Breast epithelium (tissue), 4 donors: Measurements from ENCODE around the gene TMIGD1. TPM values are rescaled to one million over a fixed set of nuclear protein-coding genes. Genes with fewer than 3 reads are reported as not detected.

Experiments used
- DNase-seq, 2 donors: peaks; one replicate each; pipeline ENCODE4 v3.0.0-alpha.2; 2019; ENCODE audit warnings: low spot score in 2 of 2
- H3K27ac ChIP-seq, 2 donors: fragments of 200-600 bp; sonication (generic) in 1 of 2; one replicate each; pipeline ENCODE4 v1.5.1; 2016 to 2019; ENCODE audit warnings: mild to moderate bottlenecking in 1 of 2
- H3K27me3 ChIP-seq, 2 donors: fragments of 200-600 bp; sonication (generic) in 1 of 2; one replicate each; pipeline versions ENCODE4 v1.5.1 to v1.6.0; 2017 to 2019; ENCODE audit warnings: control low read depth in 1 of 2, mild to moderate bottlenecking in 1 of 2
- H3K36me3 ChIP-seq: fragments of 200-600 bp; one replicate; pipeline ENCODE4 v1.5.1; 2019
- H3K4me1 ChIP-seq, 2 donors: fragments of 200-600 bp; sonication (generic); one replicate each; pipeline ENCODE4 v1.5.1; 2016 to 2019; ENCODE audit warnings: control low read depth in 1 of 2
- H3K4me3 ChIP-seq, 3 donors: fragments of 200-600 bp; sonication (generic); 1 replicate in 2 of 3; 2 replicates in 1 of 3; pipeline ENCODE4 v1.5.1; 2016 to 2019; ENCODE audit warnings: mild to moderate bottlenecking in 3 of 3, moderate library complexity in 2 of 3
- H3K9me3 ChIP-seq, 2 donors: fragments of 200-600 bp; sonication (generic) in 1 of 2; one replicate each; pipeline ENCODE4 v1.5.1; 2016 to 2019; ENCODE audit warnings: control low read depth in 1 of 2
- POLR2A ChIP-seq: fragments of 450-650 bp; IDR thresholded peaks from one replicate; pipeline ENCODE4 v1.6.1; 2016; ENCODE audit warnings: antibody characterized with exemption, mild to moderate bottlenecking, moderate library complexity
- POLR2AphosphoS5 ChIP-seq, 3 donors: sonication (generic); formaldehyde crosslinking; IDR thresholded peaks; one replicate each; pipeline ENCODE4 v1.6.1; 2017; ENCODE audit warnings: antibody characterized with exemption in 3 of 3
- intact Hi-C: fragments of 100-400 bp; cut with DNase I; formaldehyde crosslinking; loops from one replicate; pipeline ENCODE4 v1.15.1; 2023; ENCODE audit warnings: low total_unique reads
- total RNA-seq, 3 donors: library from RNA; depleted of rRNA; stranded (reverse); fragments of >200 nt; gene quantifications; one replicate each; pipeline ENCODE4 v1.1.0, GENCODE V29; 2016
- TF ChIP-seq, protein P1 (sequence below), 3 donors: fragments of 450-650 bp; IDR thresholded peaks; one replicate each; pipeline ENCODE4 v1.5.1; 2016 to 2017; ENCODE audit warnings: antibody characterized with exemption in 3 of 3, mild to moderate bottlenecking in 3 of 3, moderate library complexity in 3 of 3

Gene TMIGD1
- total RNA-seq, 3 donors from 2014 or later, result 1.6 TPM; not detected in 2

DNA sequence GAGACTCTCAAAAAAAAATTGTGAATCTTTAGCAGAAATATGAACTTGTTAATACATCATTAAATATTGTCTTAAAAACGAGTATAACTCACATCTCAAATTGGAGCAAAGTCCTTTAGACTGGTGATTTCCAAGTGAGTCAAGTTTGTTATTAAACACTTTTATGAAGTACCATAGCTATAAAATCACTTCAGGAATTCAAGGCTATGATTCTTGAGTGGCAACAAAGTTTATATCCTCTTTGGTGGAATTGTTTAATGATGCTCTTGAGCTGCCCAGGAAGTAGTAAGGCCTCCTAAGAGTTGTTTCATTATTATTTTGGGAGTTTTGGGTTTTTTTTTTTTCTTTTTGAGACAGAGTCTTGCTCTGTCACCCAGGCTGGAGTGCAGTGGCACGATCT lies 25.5 kb downstream of the TMIGD1 start:
- TF ChIP-seq POLR2A, result no peak
- no peak for TF ChIP-seq POLR2AphosphoS5 (IDR thresholded peaks at IDR 0.05)
- TF ChIP-seq, protein P1, sequence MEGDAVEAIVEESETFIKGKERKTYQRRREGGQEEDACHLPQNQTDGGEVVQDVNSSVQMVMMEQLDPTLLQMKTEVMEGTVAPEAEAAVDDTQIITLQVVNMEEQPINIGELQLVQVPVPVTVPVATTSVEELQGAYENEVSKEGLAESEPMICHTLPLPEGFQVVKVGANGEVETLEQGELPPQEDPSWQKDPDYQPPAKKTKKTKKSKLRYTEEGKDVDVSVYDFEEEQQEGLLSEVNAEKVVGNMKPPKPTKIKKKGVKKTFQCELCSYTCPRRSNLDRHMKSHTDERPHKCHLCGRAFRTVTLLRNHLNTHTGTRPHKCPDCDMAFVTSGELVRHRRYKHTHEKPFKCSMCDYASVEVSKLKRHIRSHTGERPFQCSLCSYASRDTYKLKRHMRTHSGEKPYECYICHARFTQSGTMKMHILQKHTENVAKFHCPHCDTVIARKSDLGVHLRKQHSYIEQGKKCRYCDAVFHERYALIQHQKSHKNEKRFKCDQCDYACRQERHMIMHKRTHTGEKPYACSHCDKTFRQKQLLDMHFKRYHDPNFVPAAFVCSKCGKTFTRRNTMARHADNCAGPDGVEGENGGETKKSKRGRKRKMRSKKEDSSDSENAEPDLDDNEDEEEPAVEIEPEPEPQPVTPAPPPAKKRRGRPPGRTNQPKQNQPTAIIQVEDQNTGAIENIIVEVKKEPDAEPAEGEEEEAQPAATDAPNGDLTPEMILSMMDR (IDR thresholded peaks at IDR 0.05), result no peak
- Histone ChIP-seq H3K4me3 (no peak overlapping the region), H3K9me3 (no peaks in the 10 kb centered on the region), H3K36me3 (no peaks in the 10 kb centered on the region), H3K27me3 (no peaks in the 10 kb centered on the region), H3K27ac (no peak overlapping the region), H3K4me1 (no peaks in the 10 kb centered on the region)
- no peak for DNase-seq
- intact Hi-C loops, result no loop called here

DNA sequence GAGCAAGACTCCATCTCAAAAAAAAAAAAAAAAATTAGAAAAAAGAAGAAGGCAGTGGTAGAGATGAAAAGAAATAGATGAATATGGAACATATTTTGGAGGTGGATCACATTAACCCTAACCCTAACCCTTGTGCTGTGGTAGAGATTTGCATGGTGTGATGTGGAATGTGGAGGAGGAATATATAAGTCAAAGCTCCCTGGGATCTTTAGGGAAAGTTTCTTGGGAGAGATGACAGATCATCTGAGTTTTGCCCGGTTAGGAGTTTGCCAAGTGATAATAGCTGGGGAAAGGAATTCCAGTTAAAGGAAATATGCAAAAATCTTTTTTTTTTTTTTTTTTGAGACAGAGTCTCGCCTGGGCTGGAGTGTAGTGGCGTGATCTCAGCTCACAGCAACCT lies 29.1 kb downstream of the TMIGD1 start:
- H3K9me3 ChIP-seq, result peaks cover 0 to 4% of the 10 kb centered on the region in 2 donors
- TF ChIP-seq POLR2AphosphoS5 (IDR thresholded peaks at IDR 0.05) (no peak), POLR2A (no peak)
- TF ChIP-seq, protein P1 (IDR thresholded peaks at IDR 0.05), result no peak
- H3K4me3 ChIP-seq, result no peak overlapping the region
- H3K27me3 ChIP-seq, result no peaks in the 10 kb centered on the region
- no peak overlapping the region for H3K27ac ChIP-seq
- no peak for DNase-seq
- intact Hi-C loops, result no loop called here
- H3K4me1 ChIP-seq, result no peaks in the 10 kb centered on the region
- H3K36me3 ChIP-seq, result no peaks in the 10 kb centered on the region

DNA sequence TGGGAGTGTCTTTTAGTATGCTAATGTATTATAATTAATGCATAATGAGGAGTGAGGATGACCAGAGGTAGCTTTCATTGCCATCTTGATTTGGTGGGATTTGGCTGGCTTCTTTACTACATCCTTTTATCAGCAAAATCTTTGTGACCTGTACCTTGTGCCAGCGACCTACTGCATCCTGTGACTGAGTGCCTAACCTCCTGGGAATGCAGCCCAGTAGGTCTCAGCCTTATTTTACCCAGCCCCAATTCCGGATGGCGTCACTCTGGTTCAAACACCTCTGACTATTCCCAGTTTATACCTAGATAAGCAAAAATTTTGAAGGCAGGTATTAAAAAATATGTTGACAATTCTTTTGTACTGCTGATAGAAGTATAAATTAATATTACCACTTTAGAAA lies 31.6 kb downstream of the TMIGD1 start:
- TF ChIP-seq POLR2A (no peak), POLR2AphosphoS5 (IDR thresholded peaks at IDR 0.05) (no peak)
- TF ChIP-seq, protein P1 (IDR thresholded peaks at IDR 0.05), result no peak
- DNase-seq, result no peak
- H3K4me3 ChIP-seq, result no peak overlapping the region
- no peaks in the 10 kb centered on the region for H3K36me3 ChIP-seq
- H3K27ac ChIP-seq, result no peak overlapping the region
- no peaks in the 10 kb centered on the region for H3K27me3 ChIP-seq
- H3K4me1 ChIP-seq, result no peaks in the 10 kb centered on the region
- intact Hi-C loops, result no loop called here
- peaks cover 0 to 4% of the 10 kb centered on the region in 2 donors for H3K9me3 ChIP-seq

DNA sequence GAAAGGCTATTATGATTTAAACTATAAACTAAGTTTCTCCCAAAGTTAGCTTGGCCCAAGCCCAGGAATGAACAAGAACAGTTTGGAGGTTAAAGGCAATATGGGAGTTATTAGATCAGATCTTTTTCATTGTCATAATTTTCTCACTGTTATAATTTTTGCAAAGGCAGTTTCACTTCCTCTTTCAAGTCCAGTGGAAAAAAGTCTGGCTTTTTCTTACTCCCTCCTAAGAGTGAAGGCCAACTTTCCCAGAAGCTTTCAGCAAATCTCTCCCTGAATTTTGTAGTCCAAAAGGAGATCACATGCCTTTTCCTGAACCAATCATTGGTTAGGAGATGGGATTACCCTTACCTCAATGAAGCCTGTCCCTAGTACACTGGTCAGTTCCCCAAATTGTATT lies 33.0 kb downstream of the TMIGD1 start:
- intact Hi-C loops, result no loop called here
- no peak for DNase-seq
- no peaks in the 10 kb centered on the region for H3K36me3 ChIP-seq
- no peak overlapping the region for H3K27ac ChIP-seq
- no peaks in the 10 kb centered on the region for H3K27me3 ChIP-seq
- no peak overlapping the region for H3K4me3 ChIP-seq
- no peaks in the 10 kb centered on the region for H3K4me1 ChIP-seq
- TF ChIP-seq POLR2A, result no peak
- no peak for TF ChIP-seq POLR2AphosphoS5 (IDR thresholded peaks at IDR 0.05)
- TF ChIP-seq, protein P1 (IDR thresholded peaks at IDR 0.05), result no peak
- H3K9me3 ChIP-seq, result peaks cover 0 to 4% of the 10 kb centered on the region in 2 donors

DNA sequence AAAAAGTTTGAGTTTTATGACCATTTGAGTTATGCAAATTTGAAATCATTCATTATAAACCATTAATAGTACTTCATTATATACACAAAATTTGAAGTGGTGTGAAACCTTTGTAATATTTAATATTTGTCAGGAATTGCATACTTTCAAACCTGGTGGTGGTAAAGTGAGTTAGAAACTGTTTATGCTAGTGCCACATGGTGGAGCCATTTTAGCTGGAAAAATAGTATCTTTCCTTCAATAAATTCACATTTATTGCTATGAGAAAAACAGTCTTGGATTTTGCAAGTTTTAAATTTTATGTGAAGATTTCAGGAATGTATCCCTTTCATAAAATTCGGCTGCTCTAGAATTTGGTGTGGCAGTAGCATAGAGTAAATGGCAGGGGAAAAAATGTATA lies 34.9 kb downstream of the TMIGD1 start:
- Histone ChIP-seq H3K36me3 (no peaks in the 10 kb centered on the region), H3K9me3 (peaks cover 0 to 4% of the 10 kb centered on the region in 2 donors), H3K27ac (no peak overlapping the region), H3K27me3 (no peaks in the 10 kb centered on the region), H3K4me3 (no peak overlapping the region), H3K4me1 (no peaks in the 10 kb centered on the region)
- no peak for DNase-seq
- TF ChIP-seq POLR2A (no peak), POLR2AphosphoS5 (IDR thresholded peaks at IDR 0.05) (no peak)
- TF ChIP-seq, protein P1 (IDR thresholded peaks at IDR 0.05), result no peak
- intact Hi-C loops, result no loop called here
